GM12801 (cell line): ENCODE results near the gene KCNK5.

Experiments
- CTCF ChIP-seq: IDR thresholded peaks from one replicate; pipeline ENCODE4 v1.5.1; 2011; ENCODE audit warnings: control low read depth; ENCODE audit not compliant: insufficient read length; ENCODE audit errors: extremely low read depth

The KCNK5 gene

GRCh38 chr6:39199976-39200375 is 29.3 kb downstream of the KCNK5 start:
- no peak for TF ChIP-seq CTCF

GRCh38 chr6:39199231-39199940 is 29.9 kb downstream of the KCNK5 start:
- no peak for TF ChIP-seq CTCF

- no peak for TF ChIP-seq CTCF
These were observed 30.7 kb downstream of the KCNK5 start for GRCh38 chr6:39198528-39198927.

- no peak for TF ChIP-seq CTCF
These were observed 31.3 kb downstream of the KCNK5 start for GRCh38 chr6:39197922-39198500.

- no peak for TF ChIP-seq CTCF
These were observed 31.8 kb downstream of the KCNK5 start for GRCh38 chr6:39197521-39197920.

- TF ChIP-seq CTCF: no peak
These were observed 32.6 kb downstream of the KCNK5 start for GRCh38 chr6:39196673-39197091.

- no peak for TF ChIP-seq CTCF
These were observed 33.4 kb downstream of the KCNK5 start for GRCh38 chr6:39195792-39196385.
